ENCODE results near the gene FLACC1.

DNA sequence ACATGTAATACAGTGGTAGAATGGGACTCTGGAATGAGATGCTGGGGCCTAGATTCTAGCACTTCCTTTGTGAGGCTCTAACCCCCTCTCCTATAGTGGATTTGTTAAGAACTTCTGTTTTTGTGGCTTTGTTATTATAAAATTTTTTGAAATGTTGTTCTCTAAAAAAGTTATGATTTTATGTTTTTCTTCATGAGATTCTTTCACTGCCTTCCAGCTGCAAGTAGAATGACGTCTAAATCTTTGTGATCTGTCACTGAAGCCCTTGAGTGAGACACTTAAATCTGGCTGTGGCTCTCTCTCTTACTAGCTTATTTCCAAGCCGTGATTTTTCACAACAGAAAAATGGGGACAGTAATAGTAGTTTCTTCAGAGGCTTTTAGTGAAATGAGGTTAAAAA, 95.2 kb downstream of the FLACC1 start:
- TF ChIP-seq POLR2A (IDR thresholded peaks at IDR 0.05), result no peak
- TF ChIP-seq, protein P1, sequence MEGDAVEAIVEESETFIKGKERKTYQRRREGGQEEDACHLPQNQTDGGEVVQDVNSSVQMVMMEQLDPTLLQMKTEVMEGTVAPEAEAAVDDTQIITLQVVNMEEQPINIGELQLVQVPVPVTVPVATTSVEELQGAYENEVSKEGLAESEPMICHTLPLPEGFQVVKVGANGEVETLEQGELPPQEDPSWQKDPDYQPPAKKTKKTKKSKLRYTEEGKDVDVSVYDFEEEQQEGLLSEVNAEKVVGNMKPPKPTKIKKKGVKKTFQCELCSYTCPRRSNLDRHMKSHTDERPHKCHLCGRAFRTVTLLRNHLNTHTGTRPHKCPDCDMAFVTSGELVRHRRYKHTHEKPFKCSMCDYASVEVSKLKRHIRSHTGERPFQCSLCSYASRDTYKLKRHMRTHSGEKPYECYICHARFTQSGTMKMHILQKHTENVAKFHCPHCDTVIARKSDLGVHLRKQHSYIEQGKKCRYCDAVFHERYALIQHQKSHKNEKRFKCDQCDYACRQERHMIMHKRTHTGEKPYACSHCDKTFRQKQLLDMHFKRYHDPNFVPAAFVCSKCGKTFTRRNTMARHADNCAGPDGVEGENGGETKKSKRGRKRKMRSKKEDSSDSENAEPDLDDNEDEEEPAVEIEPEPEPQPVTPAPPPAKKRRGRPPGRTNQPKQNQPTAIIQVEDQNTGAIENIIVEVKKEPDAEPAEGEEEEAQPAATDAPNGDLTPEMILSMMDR (IDR thresholded peaks at IDR 0.05), result no peak
